GM13976 (cell line): Measurements from ENCODE around the gene FNBP1.
"Not testable (repeated sequence)": the region's sequence is repeated elsewhere in the genome, so short reads cannot be mapped to it uniquely, and the experiment has no call there.

Source experiments
- DNase-seq: peaks from one replicate; pipeline ENCODE4 v3.0.0; 2012; ENCODE audit warnings: low spot score
- CTCF ChIP-seq: IDR thresholded peaks from 2 replicates; pipeline ENCODE4 v1.5.1; 2012; ENCODE audit warnings: borderline replicate concordance, mild to moderate bottlenecking; ENCODE audit not compliant: insufficient read depth; ENCODE audit errors: extremely low read depth, missing control alignments, control extremely low read depth
- in situ Hi-C: fragments of 300-500 bp; cut with MboI; formaldehyde crosslinking; loops from one replicate; pipeline ENCODE4 v1.12.0; 2022; ENCODE audit warnings: low sequenced_read_pairs, mixed read lengths, inconsistent platforms; ENCODE audit not compliant: unreplicated experiment

Gene FNBP1

GRCh38 chr9:129944506-129945116 is 98.4 kb downstream of the FNBP1 start:
- no peak for TF ChIP-seq CTCF
- DNase-seq, result no peak
- in situ Hi-C loops, result no loop called here

DNA sequence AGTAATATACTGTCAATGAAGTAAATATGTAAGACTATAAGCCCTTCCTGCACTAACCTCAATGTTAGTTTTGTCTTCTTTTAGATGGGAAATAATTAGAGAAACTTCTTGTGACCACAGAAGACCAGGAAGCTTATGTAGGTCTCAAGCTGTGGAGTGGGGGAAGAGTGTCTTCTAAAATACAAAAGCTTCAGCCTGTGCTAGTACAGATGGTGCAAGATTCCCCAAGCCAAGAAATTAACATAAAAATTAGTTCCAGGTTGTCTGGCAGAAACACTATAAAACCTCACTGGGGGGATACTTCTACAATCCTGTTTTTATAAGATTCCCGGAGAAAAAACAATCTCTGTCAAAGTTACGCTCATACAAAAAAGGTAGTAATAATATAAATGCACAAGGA is 103.6 kb downstream of the FNBP1 start:
- TF ChIP-seq CTCF, result no peak
- in situ Hi-C loops, result no loop called here
- DNase-seq, result no peak

GRCh38 chr9:129938291-129938979 is 104.6 kb downstream of the FNBP1 start:
- DNase-seq, result no peak
- in situ Hi-C loops, result no loop called here
- TF ChIP-seq CTCF, result no peak

DNA sequence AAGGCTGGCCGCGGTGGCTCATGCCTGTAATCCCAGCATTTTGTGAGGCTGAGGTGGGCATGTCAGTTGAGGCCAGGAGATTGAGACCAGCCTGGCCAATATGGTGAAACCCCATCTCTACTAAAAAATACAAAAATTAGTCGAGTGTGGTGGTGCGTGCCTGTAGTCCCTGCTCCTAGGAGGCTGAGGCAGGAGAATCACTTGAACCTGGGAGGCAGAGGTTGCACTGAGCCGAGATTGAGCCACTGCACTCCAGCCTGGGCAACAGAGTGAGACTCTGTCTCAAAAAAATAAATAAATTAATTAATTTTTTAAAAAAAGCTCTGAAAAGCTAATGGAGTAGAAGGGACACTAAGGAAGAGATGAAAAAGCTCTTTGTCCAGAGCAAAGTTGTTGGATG is 105.1 kb downstream of the FNBP1 start:
- DNase-seq, in situ Hi-C loops: not testable (repeated sequence)

DNA sequence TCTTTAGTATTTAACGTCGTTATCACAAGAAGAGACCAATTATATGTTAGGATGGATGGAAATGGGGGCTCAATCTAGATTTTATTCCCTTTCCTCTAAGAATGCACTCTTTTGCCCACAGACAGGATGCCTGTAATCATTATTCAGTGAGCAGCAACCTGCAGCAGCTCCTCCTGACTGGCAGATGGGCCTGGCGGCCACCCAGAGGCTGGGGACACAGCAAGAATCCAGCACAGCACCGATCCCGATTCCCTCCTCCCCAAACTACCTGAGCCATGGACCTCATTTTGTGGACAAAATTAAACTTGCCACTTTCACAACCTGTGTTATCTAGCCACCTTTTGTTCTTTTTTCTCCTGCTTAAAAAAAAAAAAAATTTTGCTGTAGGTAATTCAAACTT is 106.8 kb downstream of the FNBP1 start:
- no peak for TF ChIP-seq CTCF
- in situ Hi-C loops, result no loop called here
- no peak for DNase-seq

DNA sequence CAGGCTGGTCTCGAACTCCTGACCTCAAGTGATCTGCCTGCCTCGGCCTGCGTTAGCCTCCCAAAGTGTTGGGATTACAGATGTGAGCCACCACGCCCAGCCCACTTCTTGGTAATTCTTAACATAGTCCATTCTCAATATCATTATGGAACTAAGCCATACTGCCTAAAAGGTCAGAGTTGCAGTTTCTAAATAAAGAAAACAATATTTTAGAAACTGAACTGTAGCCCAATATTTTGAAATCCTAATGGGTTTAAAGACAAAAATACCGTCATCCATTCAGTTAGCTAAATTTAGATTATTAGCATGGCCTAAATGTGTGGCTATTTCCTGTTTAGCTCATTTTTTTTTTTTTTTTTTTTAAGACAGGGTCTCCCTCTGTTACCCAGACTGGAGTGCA is 108.2 kb downstream of the FNBP1 start:
- no peak for TF ChIP-seq CTCF
- DNase-seq, result no peak
- in situ Hi-C loops, result no loop called here

- DNase-seq, result no peak
- no peak for TF ChIP-seq CTCF
- in situ Hi-C loops, result no loop called here
Measured at GRCh38 chr9:129934041-129934591, 108.9 kb downstream of the FNBP1 start.
